ENCODE results near the gene ELP6.

GRCh38 chr3:47520756-47521155, 7.2 kb upstream of the ELP6 start:
- TF ChIP-seq CTCF (IDR thresholded peaks at IDR 0.05) (no peak), POLR2AphosphoS5 (IDR thresholded peaks at IDR 0.05; ENCODE audit: low read depth, low read length) (no peak), REST (IDR thresholded peaks at IDR 0.05; ENCODE audit: insufficient read depth in 1 of 2, low read depth in 2 of 2, low read length in 1 of 2) (no peak), TCF7L2 (IDR thresholded peaks at IDR 0.05; ENCODE audit: low read depth, low read length) (no peak), SIN3A (IDR thresholded peaks at IDR 0.05; ENCODE audit: borderline replicate concordance, insufficient read depth, low read depth, low read length) (no peak)
